ENCODE results near the gene SMYD4.

Gene SMYD4

DNA sequence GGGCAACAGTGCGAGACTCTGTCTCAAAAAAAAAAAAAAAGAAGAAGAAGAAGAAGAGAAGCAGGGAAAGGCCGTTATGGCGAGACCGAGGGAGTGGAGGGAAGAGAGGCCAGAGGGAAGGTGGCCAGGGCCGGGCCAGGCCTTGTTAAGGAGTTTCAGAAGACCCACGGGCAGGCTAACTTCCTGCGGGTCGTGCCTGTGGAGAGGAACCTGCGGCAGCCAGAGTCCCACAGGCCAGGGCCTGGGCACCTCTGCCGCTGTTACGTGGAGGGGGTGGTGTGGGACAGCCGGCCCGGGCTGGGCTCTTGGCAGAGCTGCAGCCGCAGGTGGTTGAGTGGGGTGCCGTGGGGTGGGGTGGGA, 99.8 kb downstream of the SMYD4 start:
- no peak for DNase-seq

Data from activated CD4-positive, alpha-beta T cell treated with anti-CD3 and anti-CD28 coated beads for 48 hours (primary cell).